ENCODE results near the gene OR1J1.

The OR1J1 gene

GRCh38 chr9:122477826-122478225, at the start of gene OR1J1:
TSS of gene OR1J1 (minus strand) at chr9:122477926. CDS start at chr9:122477926, 0 bp downstream.
- in situ Hi-C loops (cut with MboI; ENCODE audit: low sequenced_read_pairs): no loop called here

- in situ Hi-C loops (cut with MboI; ENCODE audit: low sequenced_read_pairs): no loop called here
Measured at GRCh38 chr9:122527193-122527592, 49.5 kb upstream of the OR1J1 start, which contains the start of gene OR1N1. TSS of gene OR1N1 (minus strand) at chr9:122527293. CDS start at chr9:122527293, 0 bp downstream.

GRCh38 chr9:122526602-122527001, 48.9 kb upstream of the OR1J1 start:
- in situ Hi-C loops (cut with MboI; ENCODE audit: low sequenced_read_pairs): no loop called here

GRCh38 chr9:122519376-122519775, 41.6 kb upstream of the OR1J1 start:
- in situ Hi-C loops (cut with MboI; ENCODE audit: low sequenced_read_pairs): no loop called here

GRCh38 chr9:122518841-122519240, 41.1 kb upstream of the OR1J1 start, which contains the start of gene OR1J4:
TSS of gene OR1J4 (plus strand) at chr9:122519141. CDS start at chr9:122519141, 0 bp downstream.
- in situ Hi-C loops (cut with MboI; ENCODE audit: low sequenced_read_pairs): no loop called here

GRCh38 chr9:122518226-122518625, 40.5 kb upstream of the OR1J1 start:
- in situ Hi-C loops (cut with MboI; ENCODE audit: low sequenced_read_pairs): no loop called here

- in situ Hi-C loops (cut with MboI; ENCODE audit: low sequenced_read_pairs): no loop called here
Measured at GRCh38 chr9:122510502-122510901, 32.8 kb upstream of the OR1J1 start, which contains the start of gene OR1J2. TSS of gene OR1J2 (plus strand) at chr9:122510802. CDS start at chr9:122510802, 0 bp downstream.

GRCh38 chr9:122506964-122507363, 29.2 kb upstream of the OR1J1 start:
- in situ Hi-C loops (cut with MboI; ENCODE audit: low sequenced_read_pairs): no loop called here

- in situ Hi-C loops (cut with MboI; ENCODE audit: low sequenced_read_pairs): no loop called here
Measured at GRCh38 chr9:122498883-122499288, 21.2 kb upstream of the OR1J1 start.

- in situ Hi-C loops (cut with MboI; ENCODE audit: low sequenced_read_pairs): no loop called here
Measured at GRCh38 chr9:122479062-122479461, 1.3 kb upstream of the OR1J1 start.

- in situ Hi-C loops (cut with MboI; ENCODE audit: low sequenced_read_pairs): no loop called here
Measured at GRCh38 chr9:122477346-122477745, 380 bp downstream of the OR1J1 start.

GRCh38 chr9:122475717-122476116, 2.0 kb downstream of the OR1J1 start:
- in situ Hi-C loops (cut with MboI; ENCODE audit: low sequenced_read_pairs): no loop called here

- in situ Hi-C loops (cut with MboI; ENCODE audit: low sequenced_read_pairs): loop anchor here (25.0 kb wide), 1 partner anchor 338 kb away; the partner anchor contains the start of gene OR1K1
Measured at GRCh38 chr9:122474561-122474960, 3.2 kb downstream of the OR1J1 start.

- in situ Hi-C loops (cut with MboI; ENCODE audit: low sequenced_read_pairs): loop anchor here (25.0 kb wide), 1 partner anchor 344 kb away; the partner anchor contains the start of gene OR1K1
Measured at GRCh38 chr9:122468735-122469134, 9.0 kb downstream of the OR1J1 start.

GRCh38 chr9:122466456-122466855, 11.3 kb downstream of the OR1J1 start:
- in situ Hi-C loops (cut with MboI; ENCODE audit: low sequenced_read_pairs): loop anchor here (25.0 kb wide), 1 partner anchor 346 kb away; the partner anchor contains the start of gene OR1K1

- in situ Hi-C loops (cut with MboI; ENCODE audit: low sequenced_read_pairs): loop anchor here (25.0 kb wide), 1 partner anchor 347 kb away; the partner anchor contains the start of gene OR1K1
Measured at GRCh38 chr9:122464633-122465567, 12.8 kb downstream of the OR1J1 start.

- in situ Hi-C loops (cut with MboI; ENCODE audit: low sequenced_read_pairs): loop anchor here (25.0 kb wide), 1 partner anchor 348 kb away; the partner anchor contains the start of gene OR1K1
Measured at GRCh38 chr9:122463828-122464632, 13.7 kb downstream of the OR1J1 start.

GRCh38 chr9:122457787-122458186, 19.9 kb downstream of the OR1J1 start:
- in situ Hi-C loops (cut with MboI; ENCODE audit: low sequenced_read_pairs): loop anchor here (25.0 kb wide), 1 partner anchor 355 kb away; the partner anchor contains the start of gene OR1K1

- in situ Hi-C loops (cut with MboI; ENCODE audit: low sequenced_read_pairs): loop anchor here (25.0 kb wide), 1 partner anchor 356 kb away; the partner anchor contains the start of gene OR1K1
Measured at GRCh38 chr9:122456123-122456522, 21.6 kb downstream of the OR1J1 start.

- in situ Hi-C loops (cut with MboI; ENCODE audit: low sequenced_read_pairs): loop anchor here (25.0 kb wide), 1 partner anchor 359 kb away; the partner anchor contains the start of gene OR1K1
Measured at GRCh38 chr9:122453677-122454135, 24.0 kb downstream of the OR1J1 start.
